NCI-H2107 treated with DMSO at 0.1 percent for 48 hours (cell line): Measurements from ENCODE around the gene ERC2.

Experiments used
- DNase-seq: peaks from one replicate; lab custom pipeline; 2025; ENCODE audit not compliant: unreplicated experiment; lab: John Stamatoyannopoulos, UW

ERC2 gene

GRCh38 chr3:55894605-55895004 is 573.7 kb downstream of the ERC2 start:
- peak; percentile 35 for DNase-seq

GRCh38 chr3:55893045-55893664 is 575.1 kb downstream of the ERC2 start:
- DNase-seq = no peak

DNA sequence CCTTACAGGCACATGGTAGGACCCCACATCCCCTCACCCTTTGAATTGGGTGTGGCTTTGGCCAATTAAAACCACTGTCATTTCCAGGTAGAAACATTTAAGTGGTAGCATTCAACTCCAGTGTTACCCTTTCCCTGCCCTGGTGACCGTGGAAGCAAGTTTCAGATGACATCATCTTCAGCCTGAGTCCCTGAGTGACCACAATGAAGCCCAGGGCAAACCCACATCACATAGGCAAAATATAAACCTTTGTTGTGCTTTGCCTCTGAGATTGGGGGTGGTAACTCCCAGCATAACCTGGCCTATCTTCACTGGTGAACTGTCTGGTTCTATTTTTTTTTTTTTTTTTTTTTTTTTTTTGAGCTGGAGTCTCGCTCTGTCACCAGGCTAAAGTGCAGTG is 577.2 kb downstream of the ERC2 start:
- no peak for DNase-seq

- no peak for DNase-seq
Measured at GRCh38 chr3:55888282-55888885, 579.9 kb downstream of the ERC2 start.

DNA sequence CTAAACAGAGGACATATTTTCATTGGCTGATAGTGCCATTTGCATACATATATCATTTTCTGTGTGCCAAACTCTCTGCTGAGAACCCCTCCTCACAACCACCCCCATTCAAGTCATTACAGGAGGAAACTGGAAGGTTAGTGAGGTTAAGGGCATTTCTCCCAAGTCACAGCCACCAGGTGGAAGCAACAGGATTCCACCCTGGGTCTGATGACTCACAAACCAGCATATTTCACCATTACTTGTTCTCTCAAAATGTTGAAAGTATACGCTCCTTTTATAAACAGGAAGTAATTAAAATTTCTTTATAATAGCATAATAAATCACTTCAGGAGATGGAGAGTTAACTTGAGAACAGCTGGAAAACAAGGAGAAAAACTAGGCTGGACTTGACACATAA is 582.5 kb downstream of the ERC2 start:
- no peak for DNase-seq

DNA sequence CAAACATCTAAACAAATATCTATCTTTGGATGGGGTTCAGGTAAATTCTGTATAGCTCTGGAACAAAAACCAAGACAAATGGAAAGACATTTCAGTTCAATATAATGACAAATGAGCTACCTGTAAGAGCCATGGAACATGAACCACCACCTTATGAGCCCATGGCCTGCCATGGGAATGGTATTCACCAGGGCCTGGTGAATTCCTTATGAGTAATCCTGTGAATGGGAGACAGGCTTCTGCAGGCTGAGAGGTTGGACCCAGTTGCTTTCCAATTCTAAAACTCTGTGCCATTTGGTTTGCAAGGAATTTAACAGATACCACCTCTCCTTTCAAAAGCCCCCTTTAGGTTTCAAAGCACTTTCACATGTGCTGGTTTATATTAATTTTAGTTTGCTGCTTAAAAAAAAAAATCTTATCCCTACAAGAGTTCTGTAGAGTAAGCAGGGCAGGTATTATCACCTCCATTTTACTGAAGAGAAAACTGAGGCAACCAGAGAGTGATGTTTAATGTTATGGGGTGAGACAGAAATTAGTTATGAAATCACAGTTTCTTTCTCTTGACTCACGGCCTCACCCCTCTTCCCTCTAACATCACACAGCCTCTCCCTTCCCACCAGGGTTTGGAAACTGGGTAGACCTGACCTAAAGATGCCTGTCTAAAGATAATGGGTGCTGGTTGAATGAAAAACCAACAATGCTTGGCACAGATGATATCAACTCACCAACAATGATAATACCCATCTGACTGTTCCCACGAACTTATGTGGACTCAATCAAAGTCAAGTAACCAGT is 583.6 kb downstream of the ERC2 start:
- no peak for DNase-seq

DNA sequence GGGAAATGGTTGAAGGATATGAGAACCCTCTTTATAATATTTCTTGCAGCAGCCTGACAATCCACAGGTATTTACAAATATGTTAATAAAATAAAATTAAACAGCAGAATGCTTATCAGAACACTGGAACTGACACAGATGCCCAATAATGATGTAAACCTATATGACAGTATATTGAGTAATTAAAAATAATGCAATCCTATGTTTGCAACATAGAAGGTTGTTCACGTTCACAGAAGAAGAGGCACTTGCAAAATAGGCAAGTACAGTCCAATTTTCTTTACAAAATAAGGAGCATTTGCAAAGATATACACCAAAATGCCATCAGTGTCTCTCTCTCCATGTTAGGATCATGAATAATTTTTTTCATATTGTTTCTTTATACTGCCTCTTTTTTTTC is 584.2 kb downstream of the ERC2 start:
- DNase-seq = no peak

GRCh38 chr3:55882006-55882405 is 586.3 kb downstream of the ERC2 start:
- no peak for DNase-seq

GRCh38 chr3:55880357-55880756 is 587.9 kb downstream of the ERC2 start:
- no peak for DNase-seq

GRCh38 chr3:55879901-55880331 is 588.4 kb downstream of the ERC2 start:
- DNase-seq = no peak

GRCh38 chr3:55877703-55878102 is 590.6 kb downstream of the ERC2 start:
- no peak for DNase-seq

GRCh38 chr3:55876560-55876959 is 591.7 kb downstream of the ERC2 start:
- no peak for DNase-seq

DNA sequence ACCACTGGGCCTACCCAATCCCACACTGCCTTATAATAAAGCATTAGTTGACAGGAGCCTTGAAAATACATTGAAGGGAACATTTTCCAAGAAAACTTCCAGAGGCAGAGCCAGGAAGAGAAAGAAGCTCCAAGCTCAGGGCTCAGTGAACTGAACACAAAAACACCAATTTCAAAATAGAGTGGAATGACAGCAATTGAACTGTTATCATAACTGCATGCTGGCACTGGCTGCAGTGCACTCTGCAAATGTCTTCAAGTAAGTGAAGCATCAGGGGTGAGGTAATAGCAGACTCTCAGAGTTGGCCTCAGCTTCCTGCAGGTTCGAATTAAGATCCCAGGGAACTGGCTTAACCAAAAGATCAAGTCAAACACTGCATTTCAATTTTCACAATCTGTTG is 593.2 kb downstream of the ERC2 start:
- no peak for DNase-seq

DNA sequence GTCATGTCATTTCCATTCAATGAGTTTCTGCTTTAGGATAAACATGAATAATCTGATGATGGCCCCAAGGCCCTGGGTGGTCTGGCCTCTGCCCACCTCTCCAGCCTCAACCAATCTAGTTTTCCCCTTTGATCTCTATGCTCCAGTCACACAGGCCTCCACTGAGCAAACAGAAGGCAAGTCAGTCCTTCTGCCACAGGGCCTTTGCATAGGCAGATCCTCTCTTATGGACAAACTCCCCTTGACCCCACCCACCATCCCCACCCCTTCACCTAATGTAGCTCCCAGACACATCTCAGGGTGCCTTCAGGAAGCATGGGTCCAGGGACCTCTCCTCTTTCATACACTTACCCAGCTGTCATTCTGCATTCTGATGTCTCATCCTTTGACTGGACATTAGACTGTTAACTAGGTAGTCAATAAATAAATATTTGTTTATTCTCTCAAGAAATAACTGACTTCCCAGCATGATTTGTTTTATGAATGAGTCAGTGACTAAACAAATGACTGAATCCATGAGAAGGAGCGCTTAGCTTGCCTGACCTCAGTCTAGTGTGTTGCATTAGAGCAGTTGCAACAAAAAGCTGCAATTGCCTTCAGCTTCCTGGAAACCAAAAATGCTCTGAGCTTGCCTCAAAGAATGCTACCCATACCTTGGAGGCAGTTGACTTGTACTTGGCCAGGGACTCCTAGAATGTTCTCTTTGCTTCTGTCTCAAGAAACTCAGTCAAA is 594.6 kb downstream of the ERC2 start:
- DNase-seq = no peak

DNA sequence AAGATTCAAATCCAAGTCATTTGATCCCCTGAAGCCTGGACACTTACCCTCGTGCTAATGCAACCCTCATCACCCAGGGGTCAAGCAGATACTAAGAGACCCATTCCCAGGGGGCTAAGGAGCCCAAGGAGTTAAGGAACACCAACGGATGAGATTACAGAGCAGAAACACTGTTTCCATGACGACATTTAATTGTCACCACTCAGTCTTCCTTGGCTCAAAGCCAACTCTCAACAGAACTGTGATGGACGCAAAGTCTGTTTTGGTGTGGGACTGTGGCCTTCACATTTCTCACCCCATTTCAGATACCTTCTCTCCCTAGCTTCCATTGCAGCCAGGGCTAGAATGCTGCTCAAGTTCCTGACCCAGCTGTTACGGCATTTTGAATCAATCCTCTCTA is 597.7 kb downstream of the ERC2 start:
- no peak for DNase-seq

DNA sequence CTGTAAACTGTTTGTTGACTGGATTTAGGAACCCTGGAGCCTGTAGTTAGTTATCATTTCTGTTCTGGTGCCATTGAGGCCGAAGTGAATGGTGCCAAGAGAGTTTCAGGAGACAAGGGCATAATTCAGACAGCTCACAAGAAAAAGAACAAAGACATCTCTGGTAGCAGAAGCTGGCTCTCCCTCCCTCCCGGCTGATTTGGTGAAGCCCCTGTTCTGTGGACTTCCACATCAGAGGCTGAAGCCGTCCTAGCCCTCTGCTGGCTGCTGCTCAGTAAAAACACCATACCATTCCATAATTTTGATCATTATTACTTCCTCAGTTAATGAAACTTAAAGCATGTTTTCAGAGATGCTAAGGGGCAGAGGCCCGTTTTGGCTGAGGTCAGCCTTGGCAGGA is 599.9 kb downstream of the ERC2 start:
- DNase-seq = no peak

DNA sequence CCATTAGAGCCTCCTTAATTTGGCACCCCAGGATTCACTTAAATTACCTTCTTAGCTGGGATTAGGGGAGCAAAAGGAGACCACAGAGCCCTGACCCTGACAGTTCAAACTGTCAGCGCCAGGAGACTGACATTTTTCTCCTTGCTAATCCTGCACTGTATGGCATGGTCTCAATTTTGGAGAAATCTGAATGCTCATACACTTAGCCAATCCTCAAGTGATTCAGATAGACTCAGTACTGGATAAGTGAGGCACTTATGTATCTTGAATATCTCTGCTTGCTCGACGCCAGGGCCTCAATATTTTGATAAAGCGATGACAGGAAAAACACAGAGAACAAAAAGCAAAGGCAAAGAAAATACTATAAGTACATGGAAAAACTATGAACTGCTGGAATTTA is 605.2 kb downstream of the ERC2 start:
- no peak for DNase-seq

DNA sequence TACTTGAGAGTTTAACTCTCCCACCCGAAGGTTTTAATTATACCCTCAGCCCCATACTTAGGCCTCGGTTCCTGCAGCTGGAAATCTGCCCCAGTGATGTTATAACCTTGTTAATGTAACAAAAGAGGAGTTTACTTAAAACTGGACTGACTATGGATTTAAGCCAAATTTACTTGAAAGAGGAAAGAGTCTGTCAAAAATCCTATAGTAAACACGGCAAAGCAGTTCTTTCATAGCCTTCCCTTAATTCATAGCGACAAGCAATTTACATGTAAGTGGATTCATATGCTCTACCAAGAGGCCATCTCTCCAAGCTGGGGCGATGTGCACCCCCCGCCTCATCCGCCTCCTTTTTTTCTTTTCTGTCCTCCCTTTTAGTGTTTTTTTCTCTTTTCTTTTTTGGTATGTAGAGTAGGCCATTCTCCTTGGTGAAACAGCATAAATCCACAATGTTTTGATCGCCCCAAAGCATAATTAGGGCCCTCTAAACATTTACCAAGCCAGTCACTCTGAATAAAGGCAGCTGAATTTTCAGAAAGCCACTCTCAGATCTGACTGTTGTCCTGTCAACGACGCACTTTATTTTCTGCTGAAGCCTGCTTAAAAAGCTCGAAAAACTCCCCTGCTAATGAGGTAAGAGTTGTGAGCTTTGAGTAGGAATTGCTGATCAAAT is 608.1 kb downstream of the ERC2 start:
- DNase-seq = peak; percentile 4

GRCh38 chr3:55859305-55859704 is 609.0 kb downstream of the ERC2 start:
- no peak for DNase-seq

- DNase-seq = no peak
Measured at GRCh38 chr3:55858727-55859126, 609.5 kb downstream of the ERC2 start.

- DNase-seq = no peak
Measured at GRCh38 chr3:55858302-55858701, 610.0 kb downstream of the ERC2 start.
